T-helper 2 cell treated with Interferon-gamma antibody and Interleukin-4, amounts not matched to agents 100 ng/mL and 5 ng/mL, for 36 hours (primary cell): ENCODE results near the gene NT5DC2. TPM values are rescaled to one million over a fixed set of nuclear protein-coding genes. Genes with fewer than 3 reads are reported as not detected.

Source experiments
- intact Hi-C: fragments of 100-400 bp; cut with micrococcal nuclease; formaldehyde crosslinking; loops from one replicate; pipeline ENCODE4 v1.15.1; 2023
- total RNA-seq: library from RNA; stranded (reverse); gene quantifications from 2 replicates; pipeline ENCODE4 v1.2.3, GENCODE V29; 2022

The NT5DC2 gene
- total RNA-seq, 1 donor from 2014 or later, result 43.1 TPM

DNA sequence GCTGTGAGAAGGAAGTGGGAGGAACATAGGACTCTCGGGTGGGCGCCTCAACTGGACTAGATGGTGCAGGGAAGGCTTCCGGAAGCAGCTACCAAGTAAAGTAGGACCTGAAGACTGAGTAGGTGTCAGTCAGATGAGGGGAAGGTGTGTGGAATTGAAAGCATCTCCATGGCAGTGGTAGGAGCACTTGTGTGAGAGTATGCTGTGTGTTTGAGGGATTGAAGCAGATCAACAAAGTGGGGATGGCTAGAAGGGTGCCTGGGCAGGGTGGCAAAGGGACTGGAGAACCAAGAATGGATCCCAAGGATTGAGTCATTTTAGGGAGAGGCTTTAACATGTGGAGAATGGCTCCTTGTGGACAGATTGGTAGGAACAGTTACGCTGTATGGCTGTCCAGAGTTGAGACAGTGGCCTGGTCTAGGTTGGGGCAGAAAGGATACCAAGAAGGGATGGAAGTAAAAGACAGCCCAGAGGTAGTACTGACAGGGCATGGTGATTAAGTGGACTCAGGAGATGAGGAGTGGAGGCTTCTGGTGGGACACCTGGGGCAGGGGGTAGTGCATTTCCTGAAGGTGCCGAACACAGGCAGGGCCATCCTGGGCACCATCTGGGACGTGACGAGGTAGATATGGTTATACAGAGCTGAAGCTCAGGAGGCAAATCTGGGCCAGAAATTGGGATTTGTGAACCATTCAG, 4.2 kb upstream of the NT5DC2 start:
- intact Hi-C loops, result loop anchor here (10.0 kb wide), 2 partner anchors 263 to 507 kb away; partner anchors contain the start of genes SFMBT1 and WDR82

DNA sequence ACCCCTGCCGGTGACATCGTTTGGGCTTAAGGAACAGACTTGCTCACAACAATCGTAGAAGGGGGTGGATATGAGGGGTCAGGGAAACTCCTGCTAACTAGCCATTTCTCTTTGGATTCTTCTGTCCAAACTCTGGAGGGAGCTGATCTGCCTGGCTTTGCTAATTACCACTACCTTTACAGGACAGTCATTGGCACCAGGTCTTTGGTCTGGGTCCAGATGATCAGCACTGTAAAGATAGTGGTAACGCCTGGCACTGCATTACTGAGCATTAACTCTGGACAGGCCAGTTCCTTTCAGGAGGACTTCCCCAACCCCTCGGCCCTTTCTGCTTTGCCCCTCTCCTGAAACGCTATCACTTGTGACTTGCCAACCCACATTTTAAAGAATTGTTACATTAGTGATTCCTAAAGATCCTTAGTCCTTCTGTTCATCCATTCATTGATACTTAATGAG, 3.5 kb upstream of the NT5DC2 start:
- intact Hi-C loops, result loop anchor here (10.0 kb wide), 2 partner anchors 262 to 508 kb away; partner anchors contain the start of genes SFMBT1 and WDR82

DNA sequence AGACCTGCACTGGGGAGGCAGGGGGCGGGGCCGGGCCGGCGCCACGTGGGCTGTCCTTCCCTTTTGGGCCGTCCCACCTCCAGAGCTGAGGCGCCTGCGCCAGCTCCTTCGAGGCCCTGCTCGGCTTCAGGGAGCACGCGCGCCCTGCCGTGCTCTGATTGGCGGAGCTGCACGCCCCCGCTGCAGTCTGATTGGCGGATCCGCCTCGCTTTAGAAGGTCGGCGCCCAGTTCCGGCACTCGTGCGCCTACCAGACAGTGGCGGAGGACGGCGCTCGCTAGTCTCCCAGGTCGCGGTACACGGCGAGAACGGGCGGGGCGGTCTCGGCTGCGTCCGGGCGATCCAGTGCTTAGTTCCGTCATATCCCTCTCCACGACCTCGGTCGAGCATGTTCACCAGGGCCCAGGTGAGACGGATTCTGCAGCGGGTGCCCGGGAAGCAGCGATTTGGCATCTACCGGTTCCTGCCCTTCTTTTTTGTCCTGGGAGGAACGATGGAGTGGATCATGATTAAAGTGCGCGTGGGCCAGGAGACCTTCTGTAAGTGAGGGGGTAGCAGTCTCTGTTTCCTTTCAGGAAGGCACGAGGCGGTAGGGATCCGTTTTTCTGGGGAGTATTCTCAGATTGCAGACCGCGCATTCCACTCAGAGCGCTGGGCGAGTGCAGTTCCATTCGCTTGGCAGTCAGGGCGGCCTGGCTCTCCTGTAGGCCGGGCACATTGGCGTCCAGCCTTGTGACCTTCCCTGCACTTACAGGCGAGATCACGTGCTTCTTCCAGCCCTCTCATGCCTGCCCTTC, 2.9 kb upstream of the NT5DC2 start, which contains the start of gene UQCC5:
UQCC5 (plus strand) TSS at position 237 of the 796 bp plus-strand sequence; CDS start at position 388, 151 bp downstream.
- intact Hi-C loops, result loop anchor here (1.0 to 10.0 kb wide), 3 partner anchors 81 to 508 kb away; partner anchors contain the start of genes NISCH, SFMBT1 and WDR82

DNA sequence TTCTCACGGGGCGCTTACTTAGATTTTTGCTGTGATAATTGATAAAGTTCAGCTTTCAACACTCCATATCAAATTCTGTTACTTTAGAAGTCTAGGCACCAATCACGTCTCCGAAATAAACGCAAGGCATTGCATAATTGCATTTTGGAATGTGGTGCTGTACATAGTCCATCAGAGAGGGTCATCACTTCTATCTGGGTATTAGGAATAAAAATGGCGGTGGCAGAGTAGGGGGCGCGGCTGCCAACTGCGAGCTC, 2.4 kb upstream of the NT5DC2 start:
- intact Hi-C loops, result loop anchor here (1.0 to 10.0 kb wide), 3 partner anchors 81 to 509 kb away; partner anchors contain the start of genes NISCH, SFMBT1 and WDR82

DNA sequence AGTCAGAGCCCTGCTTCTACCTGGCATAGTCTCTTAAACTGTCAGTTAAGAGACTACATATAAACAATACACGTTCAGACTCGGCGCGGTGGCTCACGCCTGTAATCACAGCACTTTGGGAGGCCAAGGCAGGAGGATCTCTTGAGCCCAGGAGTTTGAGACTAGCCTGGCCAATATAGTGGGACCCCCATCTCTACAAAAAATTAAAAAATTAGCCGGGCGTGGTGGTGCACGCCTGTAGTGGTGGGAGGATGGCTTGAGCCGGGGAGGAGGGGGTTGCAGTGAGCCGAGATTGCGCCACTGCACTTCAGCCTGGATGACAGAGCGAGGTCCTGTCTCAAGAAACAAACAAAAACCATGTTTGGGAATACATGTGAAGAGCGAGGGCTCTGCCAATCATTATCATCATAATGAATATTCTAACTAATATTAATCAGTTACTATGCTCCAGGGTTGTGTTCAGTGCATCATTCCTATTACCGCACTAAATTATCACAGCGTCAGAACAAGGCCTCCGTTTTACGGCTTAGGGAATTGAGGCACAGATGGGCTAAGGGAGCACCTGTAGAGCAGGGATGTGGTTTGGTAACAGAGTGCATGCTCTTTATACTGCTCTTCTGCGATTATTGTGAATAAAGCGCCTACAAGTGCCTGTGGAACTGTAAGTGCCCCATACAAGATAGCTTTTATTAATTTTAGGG, 1.9 kb upstream of the NT5DC2 start:
- intact Hi-C loops, result loop anchor here (1.0 to 10.0 kb wide), 3 partner anchors 80 to 509 kb away; partner anchors contain the start of genes NISCH, SFMBT1 and WDR82

DNA sequence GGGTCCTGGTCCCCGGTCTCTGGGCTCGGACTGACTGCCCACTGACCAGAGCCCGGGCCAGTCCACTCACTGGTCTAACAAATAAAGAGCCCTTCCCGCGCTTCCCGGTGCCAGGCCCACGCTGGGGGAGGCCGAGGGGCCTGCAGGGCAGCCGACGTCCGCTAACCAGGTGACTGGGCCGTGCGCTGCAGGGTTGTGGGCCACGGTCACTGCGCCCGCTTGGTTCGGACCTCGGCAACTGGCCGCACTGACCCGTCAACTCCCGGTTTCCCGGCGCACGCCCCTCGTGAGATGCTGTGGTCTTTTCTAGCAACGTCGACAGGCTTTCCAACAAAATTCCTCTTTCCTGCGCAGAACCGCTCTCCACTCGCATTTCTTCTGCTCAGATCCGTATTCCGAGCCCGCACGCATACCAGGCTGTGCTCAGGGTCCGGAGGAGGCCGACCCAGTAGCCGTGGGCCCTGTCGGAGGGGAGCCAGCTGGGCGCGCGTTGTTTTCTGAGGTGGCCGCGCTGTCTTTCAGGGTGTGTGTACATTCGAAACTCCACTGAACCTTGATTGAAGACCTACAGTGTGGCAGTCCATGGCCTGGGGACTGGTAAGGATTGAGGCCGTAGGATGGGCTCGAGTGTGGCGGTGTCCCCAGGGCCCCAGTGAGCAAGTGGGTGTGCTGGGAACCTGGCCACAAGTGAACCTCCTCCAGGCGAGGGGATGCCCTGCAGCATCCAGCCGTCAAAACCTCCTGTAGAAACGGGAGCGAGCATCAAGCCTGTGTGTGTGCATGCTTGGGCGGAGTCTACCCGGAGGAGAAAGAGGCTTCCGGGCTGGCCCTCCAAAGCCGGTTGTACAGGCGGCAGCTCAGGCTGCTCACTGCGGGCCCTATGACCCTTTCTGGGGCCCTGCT, 875 bp upstream of the NT5DC2 start:
- intact Hi-C loops, result loop anchor here (10.0 kb wide), 2 partner anchors 260 to 510 kb away; partner anchors contain the start of genes SFMBT1 and WDR82

DNA sequence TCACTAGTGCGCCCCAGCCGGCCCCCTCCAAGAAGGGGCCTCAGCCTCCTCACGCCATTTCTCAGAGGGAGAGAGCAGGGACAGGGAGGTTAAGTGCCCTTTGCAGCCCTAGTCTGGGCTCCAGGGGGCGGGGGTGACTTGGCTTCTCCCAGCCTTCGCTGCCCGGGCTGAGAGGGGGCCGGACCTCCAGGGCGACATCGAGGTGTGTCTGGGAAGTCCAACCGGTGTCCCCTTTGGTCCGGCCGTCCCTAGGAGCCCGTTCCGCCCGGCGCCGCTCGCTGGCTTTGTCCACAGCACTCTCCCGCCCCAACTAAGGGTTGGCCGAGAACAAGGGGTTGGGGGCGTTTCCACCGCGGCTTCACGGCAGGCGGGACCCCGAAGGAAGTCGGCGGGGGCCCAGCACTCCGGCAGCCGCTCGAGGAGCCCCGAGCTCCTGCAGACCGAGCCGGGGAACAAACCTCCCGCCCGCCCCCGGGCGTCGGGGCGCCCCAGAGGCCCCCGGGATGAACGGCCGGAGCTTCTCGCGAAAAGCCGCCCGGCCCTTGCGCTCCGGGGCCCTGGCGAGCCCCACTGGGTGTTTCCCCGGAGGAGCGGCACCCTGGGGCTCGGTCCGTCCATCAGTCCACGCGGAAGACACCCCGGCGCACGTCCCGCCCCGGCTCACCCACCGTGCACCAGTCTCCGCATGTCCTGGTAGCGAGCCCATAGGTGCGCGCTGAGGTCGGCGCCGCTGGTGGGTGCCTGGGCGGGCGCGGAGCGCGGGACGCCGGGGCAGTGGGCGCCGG, 627 bp downstream of the NT5DC2 start:
- intact Hi-C loops, result loop anchor here (2.0 to 10.0 kb wide), 3 partner anchors 152 to 512 kb away; partner anchors contain the start of genes PBRM1, SFMBT1 and WDR82

DNA sequence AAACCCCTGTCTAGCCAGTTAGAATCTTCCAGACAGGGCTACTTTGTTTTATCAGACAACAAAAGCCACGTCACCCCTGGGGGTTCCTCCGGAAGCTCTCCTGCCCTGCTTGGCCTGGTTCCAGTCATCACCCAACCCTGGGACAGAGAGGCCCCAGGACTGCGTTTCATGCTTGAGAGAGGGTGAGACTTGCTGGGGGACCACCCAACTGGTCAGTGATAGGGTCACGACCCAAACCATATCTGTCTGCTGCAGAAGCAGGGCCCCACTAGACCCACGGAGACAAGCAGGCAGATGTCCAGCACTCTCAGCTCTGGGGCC, 1.2 kb downstream of the NT5DC2 start:
- intact Hi-C loops, result loop anchor here (2.0 to 10.0 kb wide), 3 partner anchors 152 to 512 kb away; partner anchors contain the start of genes PBRM1, SFMBT1 and WDR82

DNA sequence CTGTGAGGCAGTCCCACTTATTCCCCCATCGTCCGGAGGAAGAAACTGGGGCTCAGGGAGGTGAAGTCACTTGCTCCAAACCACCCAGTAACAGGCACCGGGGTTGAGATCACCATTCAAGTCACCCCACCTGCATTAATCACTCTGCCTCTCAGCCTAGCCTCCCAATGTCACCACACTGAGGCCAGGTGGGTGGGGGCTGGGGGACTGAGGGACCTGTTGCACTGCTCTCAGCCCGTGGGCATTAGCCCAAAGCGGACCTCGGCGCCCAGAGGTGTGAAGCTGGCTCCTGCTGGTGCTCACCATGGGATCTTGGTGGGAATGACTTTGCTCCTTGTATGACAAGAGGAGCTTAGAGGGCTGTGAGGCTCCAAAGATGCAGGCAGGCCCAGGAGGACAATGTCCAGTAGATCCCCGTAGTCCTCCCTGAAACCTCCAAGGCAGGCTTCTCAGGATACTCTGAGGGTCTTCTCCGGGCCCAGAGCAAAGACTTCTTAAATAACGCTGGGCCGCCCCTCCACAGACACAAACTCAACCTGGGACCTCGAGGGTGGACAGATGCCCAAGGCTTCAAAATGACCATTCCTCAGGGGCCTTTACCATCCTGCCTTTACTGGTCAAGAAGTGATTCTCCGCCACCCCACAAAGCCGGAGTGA, 1.7 kb downstream of the NT5DC2 start:
- intact Hi-C loops, result loop anchor here (2.0 to 10.0 kb wide), 3 partner anchors 153 to 513 kb away; partner anchors contain the start of genes PBRM1, SFMBT1 and WDR82

DNA sequence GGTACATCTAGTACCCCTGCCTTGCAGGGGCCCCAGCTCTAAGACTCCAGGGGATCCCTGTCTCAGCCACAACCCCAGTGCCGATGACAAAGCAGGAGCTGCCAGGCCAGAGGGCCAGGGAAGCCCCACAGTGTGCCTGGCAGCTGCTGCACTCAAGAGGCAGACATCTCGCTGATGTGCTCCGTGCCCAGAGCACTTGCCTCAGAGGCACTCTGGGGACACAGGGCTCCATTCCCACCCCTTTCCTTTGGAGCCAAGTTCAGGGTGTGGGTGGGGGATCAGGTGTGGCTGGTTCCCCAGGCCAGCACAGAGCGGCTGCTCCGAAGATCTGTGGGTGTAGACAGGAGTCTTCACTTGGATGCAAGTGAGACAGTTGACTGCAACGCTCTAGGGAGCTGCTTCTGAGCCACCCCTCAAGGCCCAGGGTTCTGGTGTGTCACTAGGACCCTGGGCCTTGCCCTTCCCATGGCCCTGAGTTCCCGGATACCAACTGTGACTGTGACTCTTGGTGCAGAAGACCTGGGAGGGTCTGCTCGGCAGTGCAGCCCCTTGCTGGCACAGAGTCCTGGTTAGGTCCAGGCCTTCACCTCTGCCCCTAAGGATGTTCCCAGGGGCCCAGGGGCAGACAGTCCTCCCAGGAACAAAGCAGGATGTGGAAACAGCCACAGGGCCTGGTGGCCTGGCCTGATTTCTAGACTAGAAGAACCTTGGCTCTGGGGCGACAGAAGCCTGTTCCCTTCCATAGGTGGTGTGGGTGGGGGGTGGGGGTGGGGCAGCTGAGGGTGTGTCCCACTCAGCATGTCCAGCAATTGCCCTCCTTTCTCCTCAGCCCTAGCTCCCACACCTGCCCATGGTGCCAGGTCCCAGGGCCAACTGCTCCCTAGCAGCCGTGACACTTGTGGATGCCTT, 2.5 kb downstream of the NT5DC2 start:
- intact Hi-C loops, result loop anchor here (10.0 kb wide), 2 partner anchors 256 to 514 kb away; partner anchors contain the start of genes SFMBT1 and WDR82

DNA sequence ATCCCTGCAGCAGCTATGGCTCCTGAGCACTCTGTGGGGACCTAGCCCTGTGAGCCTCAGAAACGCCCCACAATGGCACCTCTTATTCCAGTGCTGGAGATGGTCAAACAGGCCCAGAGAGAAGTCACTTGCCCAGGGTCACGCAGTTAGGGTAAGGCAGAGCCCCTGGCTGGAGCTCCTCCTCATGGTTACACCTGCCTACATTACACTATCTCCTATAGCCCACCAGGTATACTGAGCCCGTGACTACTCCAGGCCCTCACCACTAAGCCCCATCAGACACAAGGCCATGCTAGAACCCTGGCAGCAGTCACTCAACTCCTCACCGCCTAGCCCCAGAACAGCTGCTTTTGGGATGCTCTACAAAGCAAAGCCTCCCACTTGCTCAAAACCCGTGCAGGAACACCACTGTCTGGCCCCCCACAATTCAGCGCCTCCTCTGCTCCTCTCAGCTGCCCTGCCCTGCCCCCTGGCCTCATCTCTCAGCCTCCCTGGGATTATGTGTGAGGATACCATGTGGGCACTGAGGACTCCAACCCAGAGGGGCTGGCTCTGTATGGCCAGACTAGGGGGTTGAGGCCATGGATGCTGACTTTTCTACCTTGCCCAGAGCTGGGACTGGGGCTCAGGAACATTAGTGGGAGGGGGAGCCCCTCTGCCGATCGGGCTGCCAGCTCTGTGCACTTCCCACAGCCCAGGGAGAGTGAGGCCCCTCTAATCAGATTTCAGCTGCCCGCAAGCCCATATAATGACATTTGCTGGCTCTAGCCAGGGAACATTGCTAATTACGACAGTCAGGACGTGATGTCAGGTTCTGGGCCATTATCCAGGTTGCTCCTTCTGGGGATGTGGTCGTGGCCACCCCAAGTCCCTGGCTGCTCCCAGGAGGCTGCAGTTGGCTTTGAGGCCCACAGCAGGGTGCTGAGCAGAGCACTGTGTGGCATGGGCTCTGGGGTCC, 4.0 kb downstream of the NT5DC2 start:
- intact Hi-C loops, result loop anchor here (10.0 kb wide), 2 partner anchors 255 to 515 kb away; partner anchors contain the start of genes SFMBT1 and WDR82

DNA sequence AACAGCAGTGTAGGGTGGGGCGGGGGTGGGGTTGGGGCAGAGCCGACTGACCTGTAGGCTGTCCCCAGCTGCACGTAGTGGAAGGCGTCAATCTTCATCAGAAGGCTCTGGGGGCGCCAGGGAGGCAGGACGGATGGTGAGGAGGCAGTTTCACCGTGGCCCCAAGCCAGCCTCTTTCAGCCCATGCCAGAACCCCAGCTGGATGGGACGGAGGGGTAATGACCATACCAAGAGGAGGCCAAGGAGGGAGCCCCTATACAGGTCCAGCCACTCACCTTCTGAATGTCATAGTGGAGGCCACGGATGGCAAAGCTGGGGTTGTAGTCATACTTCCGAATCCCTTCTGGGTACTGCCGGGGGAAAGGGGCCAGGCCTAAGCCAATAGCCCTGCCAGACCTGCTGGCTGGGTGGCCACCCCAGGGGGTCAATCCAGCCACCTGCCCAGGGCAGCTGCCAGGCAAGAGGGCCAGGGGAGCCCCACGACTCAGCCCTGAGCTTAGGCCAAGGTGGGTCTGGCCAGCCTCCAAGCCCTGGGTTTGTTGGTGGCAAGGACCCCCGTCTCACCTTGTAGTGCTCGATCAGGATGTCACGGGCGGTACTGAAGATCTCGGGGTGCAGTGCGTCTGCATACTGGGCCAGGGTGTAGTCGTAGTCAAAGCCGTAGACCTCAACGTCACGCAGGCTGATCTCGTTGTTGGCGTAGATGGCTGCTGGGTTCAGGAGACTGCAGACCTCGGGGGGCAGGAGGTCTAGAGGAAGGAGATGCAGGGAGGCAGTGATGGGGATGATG, 4.9 kb downstream of the NT5DC2 start:
- intact Hi-C loops, result no loop called here

DNA sequence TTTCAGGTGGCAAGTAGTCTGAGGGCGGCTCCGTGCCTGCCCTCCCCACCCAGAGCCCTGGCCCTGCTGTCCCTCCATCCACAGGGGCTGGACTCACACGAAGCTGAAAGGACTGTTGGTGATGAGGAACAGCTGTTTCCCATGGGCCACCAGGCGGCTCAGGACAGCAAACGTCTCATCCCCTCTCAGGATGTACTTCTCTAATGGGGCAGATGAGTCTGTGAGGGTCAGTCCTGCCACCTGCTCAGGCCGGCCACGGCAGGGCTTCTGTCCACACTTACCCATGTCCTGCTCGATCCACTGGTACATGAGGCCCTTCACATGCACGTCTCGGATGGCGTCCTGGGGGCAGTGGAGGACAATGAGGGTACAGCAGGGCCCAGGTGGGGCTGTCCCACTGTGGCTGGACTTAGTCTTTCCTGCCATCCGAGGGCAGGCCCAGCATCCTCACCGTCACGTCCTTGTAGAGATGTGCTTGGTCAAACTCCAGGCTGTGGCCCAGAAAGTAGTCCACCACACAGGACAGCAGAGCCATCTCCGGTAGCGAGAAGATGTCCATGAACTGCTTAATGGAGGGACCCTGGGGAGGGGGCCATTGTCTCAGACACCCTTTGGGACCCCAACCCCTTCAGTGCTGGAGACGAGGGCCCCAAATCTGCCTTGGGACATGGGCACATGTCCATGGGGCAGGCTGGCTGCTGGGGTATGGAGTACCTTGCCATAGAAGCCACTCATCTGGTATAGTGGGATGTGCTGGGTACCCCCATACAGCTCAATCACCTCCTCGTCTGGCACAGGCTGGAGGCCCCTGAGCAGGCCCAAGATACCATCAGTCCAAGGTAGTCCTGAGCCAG, 5.7 kb downstream of the NT5DC2 start:
- intact Hi-C loops, result no loop called here

DNA sequence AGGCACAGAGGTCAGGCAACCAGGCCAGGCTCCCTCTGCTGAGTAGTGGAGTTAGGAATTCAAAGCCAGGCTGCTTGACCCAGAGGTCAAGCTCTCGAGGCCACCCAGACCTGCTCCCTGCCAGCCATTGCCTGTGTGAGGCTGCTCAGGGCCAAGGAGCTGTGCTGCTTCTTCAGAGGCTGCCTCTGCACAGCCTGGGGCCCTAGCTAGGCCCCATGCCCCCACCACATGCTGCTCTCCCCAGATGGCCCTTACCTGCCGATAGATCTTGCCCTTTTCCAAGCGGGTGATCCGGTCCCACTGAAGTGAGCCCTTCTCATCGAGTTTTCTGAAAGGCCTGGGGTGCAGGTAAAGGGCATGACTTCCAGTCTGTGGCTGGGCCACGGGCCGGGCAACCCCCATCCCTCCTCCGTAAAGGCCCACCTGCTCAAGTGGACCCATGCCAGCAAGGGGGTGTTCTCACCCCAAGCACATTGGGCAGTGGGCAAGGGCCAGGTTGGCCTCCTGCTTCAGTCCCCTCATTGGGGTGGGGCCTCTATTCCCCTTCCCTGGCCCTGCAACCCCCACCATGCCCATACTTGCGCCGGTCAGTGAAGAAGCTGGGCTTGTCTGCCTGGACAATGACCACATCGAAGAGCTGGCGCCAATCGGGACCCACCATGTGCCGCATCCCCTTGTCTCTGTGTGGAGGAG, 6.5 kb downstream of the NT5DC2 start:
- intact Hi-C loops, result no loop called here
